Right renal pelvis (tissue), 4 donors: Measurements from ENCODE around the gene PLA2G2E. TPM values are rescaled to one million over a fixed set of nuclear protein-coding genes. Genes with fewer than 3 reads are reported as not detected.

Experiments used
- DNase-seq, 4 donors: peaks; one replicate each; pipeline ENCODE4 v3.0.0-alpha.2; 2013; ENCODE audit warnings: low read depth in 4 of 4, low spot score in 3 of 4, missing footprints in 1 of 4
- polyA plus RNA-seq, 4 donors: library from polyadenylated mRNA; unstranded; fragments of 120-200 nt; gene quantifications; one replicate each; pipeline ENCODE4 v1.2.1, GENCODE V29; 2013; ENCODE audit not compliant: insufficient read length in 4 of 4

The PLA2G2E gene
- polyA plus RNA-seq, result not detected

- no peak for DNase-seq
These were observed at the start of gene PLA2G2E for GRCh38 chr1:19923137-19923952. Gene PLA2G2E, minus strand, starts transcription at chr1:19923617. Its CDS starts 58 bp downstream, at chr1:19923559.

- DNase-seq, result no peak
These were observed 48.2 kb upstream of the PLA2G2E start for GRCh38 chr1:19971664-19972063.

- DNase-seq, result no peak
These were observed 46.7 kb upstream of the PLA2G2E start for GRCh38 chr1:19969898-19970660.

- DNase-seq, result peak; percentile 12 to 60 (median 35)
These were observed 44.4 kb upstream of the PLA2G2E start for GRCh38 chr1:19967808-19968207.

- no peak for DNase-seq
These were observed 41.1 kb upstream of the PLA2G2E start for GRCh38 chr1:19964542-19964941.

- no peak for DNase-seq
These were observed 40.2 kb upstream of the PLA2G2E start for GRCh38 chr1:19963636-19964035.

GRCh38 chr1:19960591-19960990 is 37.2 kb upstream of the PLA2G2E start:
- no peak for DNase-seq

GRCh38 chr1:19957779-19958178 is 34.4 kb upstream of the PLA2G2E start:
- DNase-seq, result no peak

GRCh38 chr1:19955534-19956170 is 32.2 kb upstream of the PLA2G2E start:
- no peak for DNase-seq

GRCh38 chr1:19954059-19954458 is 30.6 kb upstream of the PLA2G2E start:
- DNase-seq, result no peak

GRCh38 chr1:19949016-19949415 is 25.6 kb upstream of the PLA2G2E start:
- DNase-seq, result no peak

GRCh38 chr1:19946971-19947370 is 23.6 kb upstream of the PLA2G2E start:
- no peak for DNase-seq

GRCh38 chr1:19946331-19946751 is 22.9 kb upstream of the PLA2G2E start:
- no peak for DNase-seq

- no peak for DNase-seq
These were observed 22.5 kb upstream of the PLA2G2E start for GRCh38 chr1:19945914-19946313.

GRCh38 chr1:19942657-19943056 is 19.2 kb upstream of the PLA2G2E start:
- no peak for DNase-seq

- DNase-seq, result no peak
These were observed 18.7 kb upstream of the PLA2G2E start for GRCh38 chr1:19942088-19942487.

GRCh38 chr1:19941206-19941568 is 17.8 kb upstream of the PLA2G2E start:
- no peak for DNase-seq

GRCh38 chr1:19940486-19941205 is 17.2 kb upstream of the PLA2G2E start:
- no peak for DNase-seq

GRCh38 chr1:19938472-19938871 is 15.1 kb upstream of the PLA2G2E start:
- DNase-seq, result no peak

- DNase-seq, result no peak
These were observed 12.8 kb upstream of the PLA2G2E start for GRCh38 chr1:19936061-19936750.
